HG02610 (cell line): ENCODE results near the gene SLC35D2.
"Not testable (repeated sequence)": the region's sequence is repeated elsewhere in the genome, so short reads cannot be mapped to it uniquely, and the experiment has no call there.

Experiments
- ATAC-seq: cut with Tn5 transposase; IDR thresholded peaks from one replicate; pipeline ENCODE4 v1.9.1; 2021; ENCODE audit warnings: mild to moderate bottlenecking, moderate library complexity; ENCODE audit not compliant: unreplicated experiment

Gene SLC35D2

DNA sequence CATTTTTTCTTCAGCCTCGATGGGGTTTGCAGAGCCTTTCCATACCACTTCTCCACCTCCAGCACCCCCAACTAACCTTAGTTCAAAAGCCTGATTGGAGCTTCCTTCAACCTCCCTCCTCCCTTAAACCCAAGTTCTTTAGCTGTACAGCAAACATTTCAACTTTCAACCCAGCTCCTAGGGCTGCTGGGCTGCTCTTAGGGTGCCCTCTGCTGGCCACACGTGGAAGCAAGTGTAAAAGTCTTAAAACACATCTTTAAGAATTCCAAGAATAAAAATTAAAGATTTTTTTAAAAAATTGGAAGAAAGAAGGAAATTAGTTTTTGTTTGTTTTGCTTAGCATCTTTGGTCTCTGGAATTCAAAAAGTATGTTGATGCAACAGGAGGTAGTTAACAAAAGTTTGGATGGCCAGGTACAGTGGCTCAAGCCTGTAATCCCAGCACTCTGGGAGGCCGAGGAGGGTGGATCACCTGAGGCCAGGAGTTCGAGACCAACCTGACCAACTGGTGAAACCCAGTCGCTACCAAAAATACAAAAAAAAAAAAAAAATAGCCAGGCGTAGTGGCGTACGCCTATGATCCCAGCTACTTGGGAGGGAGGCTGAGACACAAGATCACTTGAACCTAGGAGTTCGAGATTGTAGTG lies 66.1 kb downstream of the SLC35D2 start:
- ATAC-seq: no peak

DNA sequence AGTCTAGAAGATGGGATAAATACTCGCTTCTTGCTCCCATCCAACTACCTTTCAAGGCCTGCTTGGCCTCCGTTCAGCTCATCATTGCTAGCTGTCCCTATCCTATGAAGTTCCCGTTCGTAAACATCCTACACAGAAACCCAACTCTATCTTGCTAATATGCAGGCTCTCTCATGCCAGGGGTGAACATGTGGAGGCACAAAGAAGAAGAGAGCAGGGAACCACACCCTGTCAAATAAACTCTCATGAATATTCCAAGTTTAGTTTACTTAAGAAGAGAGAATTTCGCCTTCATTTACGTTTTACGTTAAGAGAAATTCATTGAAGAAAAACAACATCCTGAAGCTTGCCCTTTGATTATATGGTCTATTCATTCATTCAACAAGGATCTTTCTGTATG lies 73.7 kb downstream of the SLC35D2 start:
- ATAC-seq: no peak

DNA sequence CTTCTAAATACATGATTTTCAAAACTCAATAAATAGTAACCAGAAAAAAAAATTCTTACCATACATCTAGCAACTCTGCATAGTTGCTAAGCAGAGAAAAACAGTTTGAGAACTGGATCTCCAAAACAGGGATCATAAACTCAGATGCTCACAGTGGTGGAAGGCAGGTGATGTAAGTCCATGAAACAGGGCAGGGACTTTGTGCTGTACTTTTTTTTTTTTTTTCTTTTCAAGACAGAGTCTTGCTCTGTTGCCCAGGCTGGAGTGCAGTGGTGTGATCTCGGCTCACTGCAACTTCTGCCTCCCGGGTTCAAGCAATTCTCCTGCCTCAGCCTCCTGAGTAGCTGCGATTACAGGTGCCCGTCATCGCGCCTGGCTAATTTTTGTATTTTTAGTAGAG lies 76.6 kb downstream of the SLC35D2 start:
- ATAC-seq: not testable (repeated sequence)

DNA sequence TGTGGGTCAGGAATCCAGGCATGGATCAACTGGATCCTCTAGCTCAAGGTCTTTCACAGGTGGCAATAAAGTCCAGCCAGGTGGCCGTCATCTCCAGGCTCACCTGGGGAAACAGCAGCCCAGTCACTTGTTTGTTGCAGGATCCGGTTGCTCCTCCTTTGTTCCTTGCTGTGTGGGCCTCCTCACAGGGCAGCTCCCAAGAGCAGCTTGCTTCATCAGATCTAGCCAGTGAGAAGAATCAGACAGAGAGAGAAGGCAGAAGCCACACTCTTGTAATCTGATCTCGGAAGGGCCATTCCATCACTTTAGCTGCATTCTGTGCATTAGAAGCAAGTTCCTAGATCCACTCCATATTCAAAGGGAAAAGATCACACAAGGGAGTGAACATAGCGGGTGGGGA lies 78.3 kb downstream of the SLC35D2 start:
- ATAC-seq: no peak

DNA sequence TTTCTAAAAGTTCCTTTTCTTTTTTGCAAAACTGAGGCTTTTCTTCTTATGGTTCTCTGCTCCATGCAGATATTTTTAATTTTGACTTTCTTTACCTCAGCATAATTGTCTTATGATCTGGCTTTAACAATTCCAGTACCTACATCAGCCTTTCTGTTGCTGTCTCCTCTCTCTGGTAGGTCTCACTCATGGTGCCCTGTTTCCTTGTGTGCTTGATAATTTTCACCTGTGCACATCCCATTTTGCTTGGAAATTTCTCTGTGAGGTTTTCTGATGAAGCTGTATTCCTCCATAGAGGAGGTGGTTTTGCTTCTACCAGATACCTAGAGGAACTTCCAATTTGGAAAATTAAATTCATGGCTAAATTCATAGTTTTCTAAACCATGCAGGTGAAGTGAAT lies 79.3 kb downstream of the SLC35D2 start:
- no peak for ATAC-seq

DNA sequence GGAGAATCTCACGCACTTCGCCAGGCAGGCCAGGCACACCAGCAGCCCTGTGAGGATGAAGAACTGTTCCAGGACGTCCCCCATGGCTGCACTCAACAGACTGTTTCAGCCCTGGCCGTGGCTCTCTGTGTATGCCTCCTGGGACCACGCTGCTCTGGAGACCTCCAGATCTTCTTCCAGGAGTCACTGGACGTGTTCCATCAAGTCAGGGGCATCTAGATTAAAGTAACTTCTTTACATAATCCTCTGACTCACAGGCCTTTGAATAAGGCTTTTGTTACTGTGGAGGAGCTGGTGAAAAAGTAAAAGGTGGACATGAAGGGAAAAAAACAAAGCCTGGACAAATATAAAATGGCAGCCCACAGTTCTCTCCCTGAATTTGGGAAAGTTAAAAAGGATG lies 81.5 kb downstream of the SLC35D2 start, which contains the start of gene HSD17B3:
Gene HSD17B3 (minus strand): TSS at position 156 of the 400 bp plus-strand sequence. CDS start 72 bp downstream, at position 84.
- ATAC-seq: no peak

DNA sequence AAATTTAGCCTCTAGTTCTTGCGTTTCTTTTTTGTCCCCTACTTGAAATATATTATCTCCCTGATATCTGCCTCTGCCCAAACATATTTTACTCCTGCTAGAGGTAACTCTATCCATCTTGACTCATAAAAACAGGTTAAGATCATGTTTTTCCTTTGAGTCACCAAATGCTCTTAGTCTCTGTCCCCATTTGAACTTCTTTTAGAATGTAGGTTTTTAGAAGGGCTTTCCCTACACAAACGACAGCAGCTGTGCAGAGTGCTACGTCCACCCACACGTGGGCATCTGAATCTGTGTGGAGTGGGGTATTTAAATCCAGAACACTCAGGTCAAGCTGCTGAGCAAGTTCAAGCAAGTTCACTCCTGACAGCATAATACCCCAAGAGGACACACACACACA lies 83.7 kb downstream of the SLC35D2 start:
- ATAC-seq: no peak

DNA sequence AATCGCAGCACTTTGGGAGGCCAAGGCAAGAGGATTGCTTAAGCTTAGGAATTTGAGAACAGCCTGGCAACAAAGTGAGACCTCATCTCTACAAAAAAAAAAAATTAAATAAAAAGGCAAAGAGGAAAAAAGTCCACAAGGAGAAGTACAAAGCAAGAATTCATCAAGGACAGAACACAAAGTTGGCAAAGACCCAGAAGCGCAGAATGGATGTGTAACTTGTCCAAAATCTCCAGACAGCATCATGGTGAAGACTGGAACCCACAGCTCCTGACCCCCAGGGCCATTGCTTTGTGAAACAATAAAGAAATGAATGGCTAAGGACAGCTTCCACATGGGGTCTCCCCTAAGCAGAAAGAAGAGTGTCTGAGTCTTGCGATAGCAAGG lies 89.4 kb downstream of the SLC35D2 start:
- no peak for ATAC-seq

DNA sequence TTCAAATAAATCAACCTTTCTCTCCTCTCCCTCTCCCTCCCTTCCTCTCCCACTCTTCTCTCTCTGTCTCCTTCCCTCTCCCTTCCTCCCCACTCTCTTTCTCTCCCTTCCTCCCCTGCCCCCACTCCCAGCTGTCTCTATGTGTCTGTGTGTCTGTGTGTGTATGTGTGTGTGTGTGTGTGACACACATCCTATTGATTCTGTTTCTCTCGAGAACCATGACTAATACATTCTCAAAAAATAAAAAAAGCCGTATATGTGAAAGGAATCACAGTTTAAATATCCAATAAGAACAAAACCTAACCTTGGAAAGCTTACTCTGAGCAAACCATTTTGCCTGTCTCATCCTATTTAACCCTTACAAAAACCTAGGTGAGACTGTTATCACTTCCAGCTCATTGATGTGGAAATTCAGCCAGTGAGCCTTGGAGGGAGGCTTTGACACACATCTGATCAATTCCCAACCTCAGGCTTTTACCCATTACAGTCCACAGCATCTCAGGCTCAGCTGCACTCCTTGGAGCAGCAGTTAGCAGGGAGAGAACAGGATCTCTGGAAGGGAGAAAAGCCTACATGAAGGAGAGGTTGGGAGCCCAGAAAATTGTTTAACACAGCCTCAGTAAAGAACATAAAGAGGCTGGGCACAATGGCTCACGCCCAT lies 89.9 kb downstream of the SLC35D2 start:
- no peak for ATAC-seq

DNA sequence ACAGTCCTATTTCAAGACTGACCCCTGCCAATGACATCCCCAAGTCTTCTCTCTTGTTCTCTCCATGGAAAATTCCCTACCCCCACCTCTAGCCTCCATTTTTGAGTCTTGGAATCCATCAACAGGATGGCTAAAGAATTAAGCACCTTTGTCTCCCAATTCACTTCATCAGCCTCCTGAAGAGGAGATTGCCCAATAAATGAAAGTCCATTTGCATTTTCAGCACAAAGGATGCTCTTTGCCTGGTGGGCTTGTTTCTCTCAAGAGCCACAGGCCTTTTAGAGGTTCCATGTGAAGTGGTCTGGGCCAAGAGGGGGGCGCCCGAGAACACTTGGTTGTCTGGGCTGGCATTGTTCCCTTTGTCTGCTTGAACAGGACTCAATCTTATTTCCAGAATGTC lies 94.1 kb downstream of the SLC35D2 start:
- no peak for ATAC-seq

DNA sequence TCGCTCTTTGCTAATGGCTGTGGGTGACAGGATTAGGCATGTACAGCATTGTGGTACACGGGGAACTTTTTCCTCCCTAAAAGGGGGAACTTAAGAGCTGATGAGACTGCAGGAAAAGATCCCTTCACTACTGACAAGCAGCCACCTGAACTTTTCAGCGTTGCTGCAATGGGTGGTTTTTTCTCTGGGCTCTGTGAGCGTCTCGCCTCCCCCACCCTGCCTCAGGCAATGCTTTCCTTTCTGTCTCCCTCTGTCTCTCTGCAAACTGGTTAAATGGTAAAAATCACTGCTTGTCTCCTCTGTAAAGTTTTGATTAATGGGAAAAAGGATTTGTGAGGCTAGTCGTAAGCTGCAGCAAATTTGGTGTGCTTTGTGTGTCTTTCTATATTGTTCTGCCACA lies 101.9 kb downstream of the SLC35D2 start:
- no peak for ATAC-seq

DNA sequence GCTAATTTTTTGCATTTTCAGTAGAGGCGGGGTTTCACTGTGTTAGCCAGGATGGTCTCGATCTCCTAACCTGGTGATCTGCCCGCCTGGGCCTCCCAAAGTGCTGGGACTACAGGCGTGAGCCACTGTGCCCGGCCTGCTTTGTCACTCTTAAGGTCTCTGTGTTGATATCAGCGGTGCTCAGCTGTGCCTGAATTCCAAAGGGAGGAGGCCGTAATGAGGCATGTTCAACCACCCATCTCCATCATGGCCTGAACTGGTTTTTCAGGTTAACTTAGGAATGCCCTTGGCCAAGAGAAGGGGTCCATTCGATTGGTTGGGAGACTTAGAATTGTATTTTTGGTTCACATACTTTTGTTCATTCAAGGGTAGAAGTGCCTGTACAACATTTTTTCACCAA lies 103.6 kb downstream of the SLC35D2 start:
- ATAC-seq: no peak

DNA sequence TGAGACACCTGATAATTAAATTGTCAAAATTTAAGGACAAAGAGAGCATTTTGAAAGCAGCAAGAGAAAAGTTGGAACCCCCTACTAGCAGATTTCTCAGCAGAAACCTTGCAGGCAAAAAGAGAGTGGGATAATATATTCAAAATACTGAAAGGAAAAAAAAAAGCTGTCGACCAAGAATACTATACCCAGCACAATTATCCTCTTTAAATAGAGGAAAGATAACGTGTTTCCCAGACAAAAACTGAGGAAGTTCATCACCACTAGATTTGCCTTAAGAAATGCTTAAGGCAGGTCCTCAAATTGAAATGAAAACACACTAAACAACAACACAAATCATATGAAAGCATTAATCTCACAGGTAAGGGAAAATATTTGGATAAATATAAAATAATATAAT lies 108.6 kb downstream of the SLC35D2 start:
- ATAC-seq: no peak
